Right lobe of liver (tissue), 4 donors: Measurements from ENCODE around the gene RAB3GAP1.

Experiments
- CTCF ChIP-seq, 4 donors: fragments of 200-600 bp in 3 of 4; fragments of 450-650 bp in 1 of 4; IDR thresholded peaks; one replicate each; pipeline versions ENCODE4 v1.5.1 to v1.8.0; 2016 to 2022; ENCODE audit warnings: antibody characterized with exemption in 4 of 4, mild to moderate bottlenecking in 2 of 4
- POLR2A ChIP-seq: fragments of 450-650 bp; IDR thresholded peaks from one replicate; pipeline ENCODE4 v1.6.1; 2017; ENCODE audit warnings: antibody characterized with exemption, mild to moderate bottlenecking
- donor health status: DM: no; HTN: no; CAD: no.
- donor health status: DM: no; HTN: no; CAD: no.
- donor health status: DM: no; HTN: yes; CAD: no.

GRCh38 chr2:135086222-135086621 lies 34.1 kb downstream of the RAB3GAP1 start:
- no peak for TF ChIP-seq CTCF (IDR thresholded peaks at IDR 0.05)
- no peak for TF ChIP-seq POLR2A
